Left renal cortex interstitium (tissue), 4 donors: ENCODE results near the gene OIP5. TPM values are rescaled to one million over a fixed set of nuclear protein-coding genes. Genes with fewer than 3 reads are reported as not detected.
A peak's percentile ranks its signal among the peaks of the same experiment; 100 is the strongest.
"Not testable (repeated sequence)": the region's sequence is repeated elsewhere in the genome, so short reads cannot be mapped to it uniquely, and the experiment has no call there.

Experiments used
- DNase-seq, 4 donors: peaks; one replicate each; pipeline ENCODE4 v3.0.0-alpha.2; 2013; ENCODE audit warnings: low read depth in 4 of 4, low spot score in 2 of 4, missing footprints in 1 of 4
- polyA plus RNA-seq, 4 donors: library from polyadenylated mRNA; unstranded; fragments of 120-200 nt; gene quantifications; one replicate each; pipeline ENCODE4 v1.2.1, GENCODE V29; 2013; ENCODE audit not compliant: insufficient read length in 4 of 4

OIP5 gene
- 1 to 10 TPM; 7.4 to 9.5 (median 8.8) TPM for polyA plus RNA-seq

DNA sequence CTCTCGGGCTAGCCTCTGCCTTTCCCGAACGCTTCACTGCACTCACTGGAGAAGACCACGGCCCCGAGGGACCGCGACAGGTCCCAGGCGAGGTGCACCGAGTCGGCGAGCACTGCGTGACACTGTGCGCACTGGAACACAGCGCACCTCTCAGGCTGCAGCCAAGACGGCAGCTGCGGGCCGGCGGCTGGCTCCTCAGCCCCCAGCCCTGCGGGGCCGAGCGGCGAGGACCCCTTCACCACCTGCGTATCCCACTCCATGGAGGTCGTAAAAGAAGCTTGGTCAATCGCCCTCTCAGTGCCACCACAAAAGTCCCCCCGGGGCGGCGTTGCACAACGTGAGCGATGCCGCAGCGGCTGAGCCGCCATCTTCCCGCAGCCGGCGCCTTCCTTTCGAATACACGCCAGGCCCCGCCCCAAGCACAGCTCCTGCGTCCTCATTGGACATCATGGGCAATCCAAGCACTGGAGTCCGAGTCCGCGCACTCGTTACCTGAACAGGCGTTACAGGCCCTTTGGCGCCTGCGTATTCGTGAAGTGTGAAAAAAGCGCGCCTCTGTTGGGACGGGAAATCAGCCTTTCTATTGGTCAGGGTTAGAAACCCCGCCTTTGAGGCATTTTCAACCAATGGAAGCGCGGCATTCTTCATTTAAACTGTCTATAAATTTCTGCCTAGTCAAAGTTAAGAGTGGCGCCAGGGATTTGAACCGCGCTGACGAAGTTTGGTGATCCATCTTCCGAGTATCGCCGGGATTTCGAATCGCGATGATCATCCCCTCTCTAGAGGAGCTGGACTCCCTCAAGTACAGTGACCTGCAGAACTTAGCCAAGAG is at the start of gene OIP5, which contains the start of gene NUSAP1:
Gene OIP5 (minus strand): TSS at position 398 of the 832 bp plus-strand sequence. CDS start 30 bp downstream, at position 368.
Gene NUSAP1 (plus strand): TSS at position 688 of the 832 bp plus-strand sequence. CDS start 77 bp downstream, at position 765.
- peak; percentile 96 to 100 (median 98) for DNase-seq

DNA sequence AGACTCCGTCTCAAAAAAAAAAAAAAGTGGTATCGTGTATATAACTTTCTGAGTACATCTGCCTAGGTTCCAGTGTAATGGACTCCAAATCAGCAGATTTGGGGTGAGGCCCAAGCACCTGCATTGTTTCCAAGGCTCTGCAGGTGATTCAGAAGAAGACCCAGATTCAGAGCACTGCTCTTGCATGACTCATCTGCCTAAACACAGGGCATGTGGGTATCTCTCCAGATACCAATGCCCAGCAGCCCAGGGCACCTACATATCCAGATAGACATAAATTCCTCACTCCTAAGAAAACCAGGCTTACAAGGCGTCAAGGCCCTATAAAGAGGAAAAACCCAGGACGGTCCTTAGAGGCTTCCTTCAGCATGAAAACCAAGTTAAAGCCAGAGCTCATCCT is 45.6 kb upstream of the OIP5 start:
- DNase-seq, result no peak

DNA sequence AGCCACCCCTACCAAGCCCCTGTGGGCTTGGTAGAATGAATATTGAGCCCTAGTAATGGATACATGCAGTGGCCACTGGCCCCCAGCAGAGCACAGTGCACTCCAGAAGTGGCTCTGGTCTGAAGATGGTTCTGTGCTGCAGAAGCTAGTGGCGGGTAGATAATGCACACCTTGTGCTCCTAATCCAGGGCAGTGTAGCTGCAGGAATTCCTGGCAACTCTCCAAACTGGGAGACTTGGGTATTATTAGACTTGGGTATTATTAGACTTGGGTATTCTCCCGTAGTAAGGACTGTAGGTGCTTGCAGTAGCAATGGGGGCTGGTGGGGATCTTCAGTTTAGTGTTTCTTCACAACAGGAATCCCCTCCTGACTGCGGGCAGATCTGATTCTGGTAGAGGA is 35.0 kb upstream of the OIP5 start:
- DNase-seq, result no peak

DNA sequence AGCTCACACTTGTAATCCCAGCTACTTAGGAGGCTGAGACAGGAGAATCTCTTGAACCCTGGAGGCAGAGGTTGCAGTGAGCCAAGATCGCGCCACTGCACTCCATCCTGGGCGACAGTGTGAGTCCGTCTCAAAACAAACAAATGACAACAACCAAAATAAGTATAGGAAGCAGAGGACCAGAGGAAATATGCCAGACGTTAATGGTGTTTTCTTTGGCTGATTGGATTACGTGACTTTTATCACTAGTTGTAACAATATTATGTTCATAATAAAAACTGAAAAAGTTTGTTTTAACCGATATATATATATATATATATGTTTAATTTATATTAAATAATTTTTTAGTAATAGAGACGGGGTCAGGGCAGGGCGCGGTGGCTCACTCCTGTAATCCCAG is 22.0 kb upstream of the OIP5 start:
- DNase-seq, result no peak

DNA sequence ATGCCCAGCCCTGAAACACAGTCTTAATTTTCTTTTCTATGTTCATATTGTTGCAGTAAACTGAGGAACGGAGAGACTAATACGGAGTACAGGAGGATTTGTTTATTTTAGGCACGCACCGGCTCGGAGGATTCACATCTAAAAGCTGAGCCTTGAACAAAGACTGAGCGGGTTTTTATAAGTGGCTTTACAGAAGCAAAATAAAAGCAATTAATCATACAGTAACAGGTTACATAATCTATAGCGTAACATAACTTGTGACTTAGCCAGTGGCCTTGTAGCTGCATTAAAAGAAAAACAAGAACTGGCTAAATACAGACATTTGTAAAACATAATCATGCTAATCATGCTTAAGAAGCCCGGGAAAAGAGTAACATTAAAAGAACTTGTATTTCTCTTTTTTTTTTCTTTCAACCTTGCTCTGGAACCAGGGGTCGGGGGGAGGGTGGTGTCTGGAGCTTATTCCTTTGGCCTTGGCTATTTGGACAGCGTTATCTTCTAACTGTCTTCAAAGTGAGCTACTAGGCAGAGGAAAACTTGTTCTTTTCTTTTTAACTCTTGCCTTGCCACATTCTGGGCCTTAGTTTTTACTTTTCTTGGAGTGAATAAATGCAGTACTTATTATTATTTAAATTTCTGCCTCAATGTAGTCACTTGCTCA is 17.8 kb upstream of the OIP5 start:
- no peak for DNase-seq

DNA sequence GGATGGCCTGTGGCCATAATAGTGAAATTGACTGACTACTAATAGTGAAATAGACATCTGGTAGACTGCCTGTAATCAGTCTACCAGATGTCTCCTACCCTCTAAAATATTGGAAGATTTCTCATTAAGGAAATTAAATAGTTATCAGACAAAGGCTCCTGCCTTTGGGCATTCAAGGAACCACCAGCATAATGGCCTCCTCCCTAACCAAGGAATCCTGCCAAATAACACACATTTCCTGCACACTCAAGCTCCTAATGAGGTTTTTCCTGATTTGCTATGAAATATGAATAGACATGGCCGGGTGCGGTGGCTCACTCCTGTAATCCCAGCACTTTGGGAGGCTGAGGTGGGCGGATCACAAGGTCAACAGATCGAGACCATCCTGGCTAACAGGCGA is 14.8 kb upstream of the OIP5 start:
- DNase-seq, result no peak

DNA sequence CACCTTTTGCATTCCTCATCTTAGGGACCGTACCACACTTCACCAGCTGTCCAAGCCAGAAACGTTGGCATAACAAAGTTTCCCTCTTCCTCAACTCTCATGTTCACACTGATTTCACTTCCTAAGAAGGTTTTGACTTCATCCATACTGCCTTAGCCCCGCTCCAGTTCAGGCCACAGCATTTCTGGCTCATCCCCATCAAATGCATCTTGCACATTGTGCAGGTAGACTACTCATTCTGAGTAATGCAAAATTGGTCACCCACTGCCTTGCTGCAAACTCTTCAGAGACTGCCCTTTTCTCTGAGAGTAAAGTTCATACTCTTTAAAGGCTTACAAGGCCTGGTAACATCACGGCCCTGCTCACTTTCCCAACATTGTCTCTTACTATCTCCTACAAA is 9.1 kb upstream of the OIP5 start:
- no peak for DNase-seq

DNA sequence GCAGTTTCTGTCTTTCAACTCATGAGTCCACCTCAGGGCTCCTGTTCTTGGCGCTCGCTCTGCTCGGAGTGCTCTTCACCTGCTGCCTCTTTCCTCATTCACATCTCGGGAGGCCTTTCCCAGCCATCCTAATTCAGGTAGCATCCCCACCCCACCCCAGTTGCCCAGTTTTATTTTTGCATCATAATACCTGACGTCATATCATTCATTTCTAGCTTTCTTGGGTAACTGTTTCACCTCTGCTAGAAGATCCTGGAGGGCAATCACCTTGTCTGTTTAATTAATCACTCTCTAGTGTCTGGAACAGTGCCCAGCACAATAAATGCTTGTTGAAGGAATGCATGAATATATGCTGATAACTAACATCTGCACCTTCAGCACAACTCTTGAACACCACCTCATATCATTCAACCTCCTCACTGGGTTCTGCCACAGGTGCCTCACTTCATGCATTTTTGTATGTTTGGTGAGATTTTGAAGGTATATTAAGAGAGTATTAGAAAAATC is 7.9 kb upstream of the OIP5 start:
- no peak for DNase-seq

DNA sequence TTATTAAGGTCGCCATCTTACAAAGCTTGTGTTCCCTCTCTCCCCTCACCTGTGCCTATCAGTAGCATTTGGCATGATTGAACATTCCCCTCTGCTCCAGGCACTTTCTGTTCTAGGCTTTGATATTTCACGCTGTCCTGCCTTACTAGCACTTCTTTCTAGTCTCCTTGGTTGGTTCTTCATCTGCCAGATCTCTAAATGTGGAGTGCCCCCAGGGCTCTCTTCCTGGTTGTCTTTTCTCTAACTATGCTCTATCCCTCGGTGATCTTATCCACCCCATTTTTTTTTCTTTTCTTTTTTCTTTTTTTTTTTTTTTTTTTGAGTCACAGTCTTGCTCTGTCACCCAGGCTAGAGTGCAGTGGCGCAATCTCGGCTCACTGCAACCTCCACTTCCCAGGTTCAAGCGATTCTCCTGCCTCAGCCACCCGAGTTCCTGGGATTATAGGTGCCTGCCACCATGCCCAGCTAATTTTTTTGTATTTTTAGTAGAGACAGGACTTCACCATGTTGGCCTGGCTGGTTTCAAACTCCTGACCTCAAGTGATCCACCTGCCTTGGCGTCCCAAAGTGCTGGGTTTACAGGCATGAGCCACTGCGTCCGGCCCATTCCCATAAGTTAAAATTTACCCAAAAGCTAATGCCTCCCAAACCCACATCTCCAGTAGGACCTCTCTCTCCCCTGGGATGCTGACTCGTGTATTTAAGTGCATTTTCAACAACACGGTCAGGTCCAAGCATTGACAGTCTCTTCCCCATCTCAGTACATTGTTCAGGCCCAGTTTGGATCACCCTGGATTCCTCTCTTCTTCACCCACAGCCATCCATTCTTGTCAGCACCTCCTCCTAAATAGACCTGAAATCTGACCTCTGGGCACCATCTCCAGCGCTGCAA is 5.5 kb upstream of the OIP5 start:
- no peak for DNase-seq

DNA sequence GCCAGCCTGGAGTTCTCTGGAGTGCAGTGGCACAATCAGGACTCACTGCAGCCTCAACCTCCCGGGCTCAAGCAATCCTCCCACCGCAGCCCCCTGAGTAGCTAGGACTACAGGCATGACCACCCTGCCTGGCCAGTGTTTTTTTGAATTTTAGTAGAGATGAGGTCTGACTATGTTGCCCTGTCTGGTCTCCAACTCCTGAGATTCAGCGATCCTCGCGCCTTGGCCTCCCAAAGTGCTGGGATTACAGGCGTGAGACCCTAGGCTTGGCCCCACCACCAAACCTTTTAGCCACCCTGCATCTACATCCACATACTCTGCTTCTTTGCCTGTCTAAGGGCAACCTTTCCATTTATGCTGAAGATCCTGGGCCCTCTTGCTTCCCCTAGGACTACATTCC is 4.7 kb upstream of the OIP5 start:
- DNase-seq, result no peak

DNA sequence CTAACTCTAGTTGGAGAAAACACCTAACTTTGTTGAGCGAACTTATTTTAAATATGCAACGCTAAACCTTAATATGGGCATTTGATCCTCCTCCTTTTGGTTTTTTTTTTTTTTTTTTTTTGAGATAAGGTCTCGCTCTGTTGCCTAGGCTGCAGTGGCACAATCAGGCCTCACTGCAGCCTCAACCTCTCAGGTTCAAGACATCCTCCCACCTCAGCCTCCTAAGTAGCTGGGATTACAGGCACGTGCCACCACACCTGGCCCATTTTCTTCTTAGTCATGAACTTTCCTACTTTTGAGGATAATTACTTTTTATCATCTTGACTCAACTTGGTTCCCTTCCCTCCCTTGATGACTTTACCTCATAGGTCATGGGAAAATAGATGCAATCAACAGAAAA is 4.2 kb upstream of the OIP5 start:
- DNase-seq, result no peak

DNA sequence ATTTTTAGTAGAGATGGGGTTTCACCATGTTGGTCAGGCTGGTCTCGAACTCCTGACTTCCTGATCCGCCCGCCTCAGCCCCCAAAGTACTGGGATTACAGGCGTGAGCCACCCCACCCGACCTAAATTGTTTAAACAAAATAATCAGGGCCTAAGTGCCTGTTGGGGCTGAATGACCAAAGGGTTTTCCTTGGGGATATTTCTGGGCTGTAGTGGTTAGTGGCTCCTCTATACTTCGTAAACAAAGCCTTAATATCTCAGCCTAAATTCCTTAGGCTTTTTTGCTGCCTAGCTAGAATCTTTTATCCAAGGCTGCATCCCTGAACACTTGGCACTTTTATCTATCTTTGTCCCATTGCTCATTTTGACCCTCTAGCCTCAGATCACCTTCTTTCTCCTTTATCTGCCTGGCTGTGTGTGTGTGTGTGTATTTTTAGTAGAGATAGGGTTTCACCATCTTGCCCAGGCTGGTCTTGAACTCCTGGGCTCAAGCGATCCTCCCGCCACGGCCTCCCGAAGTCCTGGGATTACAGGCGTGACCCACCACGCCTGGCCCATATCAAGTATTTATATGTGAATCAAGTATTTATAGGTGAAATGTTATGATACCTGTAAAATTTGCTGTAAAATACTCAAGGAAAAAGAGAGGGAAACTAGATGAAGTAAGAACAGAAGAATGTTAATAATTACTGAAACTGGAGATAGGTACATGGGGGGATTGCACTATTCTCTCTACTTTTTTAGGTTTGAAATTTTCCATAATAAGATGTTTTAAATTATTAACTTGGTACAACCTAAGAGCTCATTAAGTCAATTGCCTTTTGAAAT is 2.1 kb upstream of the OIP5 start:
- no peak for DNase-seq

DNA sequence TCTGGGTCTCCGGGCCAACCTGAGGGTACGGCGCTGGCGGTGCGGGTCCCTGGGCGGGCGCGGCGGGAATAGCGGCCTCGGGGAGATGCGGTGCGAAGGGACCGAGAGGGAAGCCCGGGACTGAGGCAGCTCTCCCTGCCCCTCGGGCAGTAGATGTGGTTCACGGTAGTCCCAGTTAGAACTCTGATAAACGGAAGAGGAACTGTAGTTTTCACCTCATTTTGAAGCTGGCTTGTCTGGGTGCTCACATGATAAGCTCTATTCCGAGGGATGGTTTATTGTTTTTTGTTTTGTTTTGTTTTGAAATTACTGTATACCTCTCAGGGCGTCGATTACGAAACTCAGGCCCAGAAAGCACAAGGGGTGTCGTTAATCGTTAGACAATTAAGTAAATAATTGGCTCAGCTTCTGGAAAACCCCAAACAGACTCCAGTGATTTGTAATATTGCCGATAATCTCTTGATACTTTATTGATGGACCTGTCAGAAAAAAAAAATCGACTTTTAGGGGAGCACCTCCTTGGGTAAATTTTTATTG is 703 bp upstream of the OIP5 start:
- DNase-seq, result peak in 1 of 4 donors; percentile 37

DNA sequence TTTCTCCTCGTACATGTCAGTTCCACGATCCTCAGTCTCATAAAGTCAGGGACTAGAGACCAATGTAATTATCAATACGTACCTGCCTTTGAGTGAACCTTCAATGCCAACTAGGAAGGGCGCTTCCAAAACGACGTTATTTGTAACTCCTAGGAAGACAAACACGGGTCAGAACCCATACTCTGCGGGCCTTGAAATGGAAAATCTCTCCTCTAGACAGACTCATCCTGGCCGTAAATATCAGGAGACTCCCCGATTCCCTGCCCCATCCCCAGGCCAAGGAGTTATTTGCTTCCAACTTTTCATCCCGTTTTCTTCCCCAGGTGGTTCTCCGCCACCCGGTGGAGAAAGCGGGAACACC is 578 bp downstream of the OIP5 start:
- peak in 2 of 4 donors; percentile 59 to 76 for DNase-seq

DNA sequence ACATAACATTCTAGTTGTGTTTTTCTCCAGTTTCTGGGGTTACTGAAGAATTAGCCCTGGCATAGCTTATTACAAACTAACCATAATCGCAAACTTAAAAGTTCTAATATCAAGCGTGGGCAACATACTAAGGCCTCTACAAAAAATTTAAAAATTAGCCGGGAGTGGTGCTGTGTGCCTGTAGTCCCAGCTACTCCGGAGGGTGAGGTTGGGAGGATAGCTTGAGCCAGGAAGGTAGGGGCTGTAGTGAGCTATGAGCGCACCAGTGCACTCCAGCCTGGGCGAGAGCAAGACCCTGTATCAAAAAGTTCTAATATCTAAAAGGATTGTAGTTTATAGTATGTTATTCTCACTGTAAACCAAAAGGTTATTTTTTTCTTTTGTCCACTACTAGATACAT is 1.1 kb downstream of the OIP5 start:
- DNase-seq, result no peak

DNA sequence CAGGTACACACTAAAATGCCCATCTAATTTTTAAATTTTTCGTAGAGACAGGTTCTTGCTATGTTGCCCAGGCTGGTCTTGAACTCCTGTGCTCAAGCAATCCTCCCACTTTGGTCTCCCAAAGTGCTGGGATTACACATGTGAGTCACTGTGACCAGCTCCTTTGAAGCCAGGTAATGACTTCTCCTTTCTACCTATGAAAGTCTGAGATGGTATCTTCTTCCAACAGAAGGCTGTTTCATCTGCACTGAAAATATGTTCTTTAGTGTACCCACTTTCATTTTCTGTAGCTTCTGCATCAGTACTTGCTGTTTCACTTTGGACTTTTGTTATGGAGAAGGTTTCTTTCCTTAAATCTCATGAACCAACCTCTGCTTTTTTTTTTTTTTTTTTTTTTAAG is 8.8 kb downstream of the OIP5 start:
- DNase-seq, result no peak

DNA sequence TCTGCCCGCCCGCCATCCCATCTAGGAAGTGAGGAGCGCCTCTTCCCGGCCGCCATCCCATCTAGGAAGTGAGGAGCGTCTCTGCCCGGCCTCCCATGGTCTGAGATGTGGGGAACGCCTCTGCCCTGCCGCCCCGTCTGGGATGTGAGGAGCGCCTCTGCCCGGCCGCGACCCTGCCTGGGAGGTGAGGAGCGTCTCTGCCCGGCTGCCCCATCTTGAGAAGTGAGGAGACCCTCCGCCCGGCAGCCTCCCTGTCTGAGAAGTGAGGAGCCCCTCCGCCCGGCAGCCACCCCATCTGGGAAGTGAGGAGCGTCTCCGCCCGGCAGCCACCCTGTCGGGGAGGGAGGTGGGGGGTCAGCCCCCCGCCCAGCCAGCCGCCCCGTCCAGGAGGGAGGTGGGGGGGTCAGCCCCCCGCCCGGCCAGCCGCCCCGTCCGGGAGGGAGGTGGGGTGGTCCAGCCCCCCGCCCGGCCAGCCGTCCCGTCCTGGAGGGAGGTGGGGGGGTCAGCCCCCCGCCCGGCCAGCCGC is 11.5 kb downstream of the OIP5 start:
- not testable (repeated sequence) for DNase-seq

DNA sequence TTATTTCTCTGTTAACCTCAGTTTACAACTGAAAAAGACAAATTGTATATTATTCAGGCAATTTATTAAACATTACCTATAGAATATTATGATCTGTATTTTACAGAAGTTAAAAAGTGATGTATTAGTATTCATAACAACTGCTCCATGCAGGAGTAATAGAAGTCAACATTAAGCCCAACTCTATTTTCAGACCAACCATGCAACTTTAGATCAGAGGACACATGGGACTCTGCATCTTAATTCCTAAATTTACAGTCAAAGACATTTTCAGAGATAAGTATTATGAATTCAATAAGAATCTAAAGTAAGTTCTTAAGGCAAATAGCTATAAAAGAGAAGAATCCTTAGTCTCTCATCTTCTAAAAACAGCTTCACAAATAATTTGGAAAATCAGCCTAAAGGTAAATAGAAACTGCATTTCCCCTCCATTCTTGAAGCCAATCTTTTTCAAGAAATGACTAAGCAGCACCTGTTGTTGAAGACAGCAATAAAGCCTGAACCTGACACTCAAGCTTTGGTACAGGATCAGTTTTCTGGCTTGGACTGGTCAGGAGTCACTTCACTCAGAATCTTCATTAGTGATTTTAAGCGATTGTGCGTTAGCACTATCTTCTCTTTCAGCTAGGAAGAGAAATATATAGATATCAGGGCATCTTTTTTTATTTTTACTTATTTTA is 23.0 kb downstream of the OIP5 start:
- DNase-seq, result no peak

DNA sequence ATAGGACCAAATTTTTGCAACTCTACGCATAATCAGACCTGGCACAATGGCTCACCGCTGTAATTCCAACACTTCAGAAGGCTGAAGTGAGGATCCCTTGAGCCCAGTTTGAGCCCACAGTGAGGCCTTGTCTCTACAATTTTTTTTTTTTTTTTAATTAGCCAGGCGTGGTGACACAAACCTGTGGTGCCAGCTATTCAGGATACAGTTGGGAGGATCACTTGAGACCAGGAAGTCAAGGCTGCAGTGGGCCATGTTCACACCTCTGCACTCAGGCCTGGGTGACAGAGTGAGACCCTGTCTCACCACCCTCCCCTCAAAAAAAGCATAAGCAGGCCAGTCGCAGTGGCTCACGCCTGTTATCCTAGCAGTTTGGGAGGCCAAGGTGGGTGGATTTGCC is 24.7 kb downstream of the OIP5 start:
- DNase-seq, result no peak
